ENCODE results near the gene ACVR1B. TPM values are rescaled to one million over a fixed set of nuclear protein-coding genes. Genes with fewer than 3 reads are reported as not detected.
"Not testable (repeated sequence)": the region's sequence is repeated elsewhere in the genome, so short reads cannot be mapped to it uniquely, and the experiment has no call there.

Gene ACVR1B
- total and polyA plus RNA-seq, 2 experiments from 2014 or later, result 11.9 to 46.4 TPM

DNA sequence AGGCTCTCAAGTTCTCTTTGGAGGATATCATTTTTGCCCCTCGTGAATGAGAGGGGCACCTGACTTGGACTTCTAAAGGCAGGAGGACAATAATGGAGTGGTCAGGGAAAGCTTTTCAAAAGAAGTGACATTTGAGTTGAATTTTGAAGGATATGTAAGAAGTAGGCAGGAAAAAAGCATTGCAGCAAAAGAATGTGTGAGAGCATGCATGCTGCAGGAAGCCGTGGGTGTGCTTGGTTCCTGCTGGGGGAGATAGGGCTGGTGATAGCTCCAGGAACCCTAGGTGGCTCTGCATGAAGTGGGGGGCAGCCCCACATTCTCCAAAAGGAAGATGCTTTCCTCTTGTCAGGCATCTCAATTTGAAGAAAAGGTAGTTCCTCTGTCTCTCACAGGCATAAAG is 23.1 kb downstream of the ACVR1B start:
- TF ChIP-seq, protein P1, sequence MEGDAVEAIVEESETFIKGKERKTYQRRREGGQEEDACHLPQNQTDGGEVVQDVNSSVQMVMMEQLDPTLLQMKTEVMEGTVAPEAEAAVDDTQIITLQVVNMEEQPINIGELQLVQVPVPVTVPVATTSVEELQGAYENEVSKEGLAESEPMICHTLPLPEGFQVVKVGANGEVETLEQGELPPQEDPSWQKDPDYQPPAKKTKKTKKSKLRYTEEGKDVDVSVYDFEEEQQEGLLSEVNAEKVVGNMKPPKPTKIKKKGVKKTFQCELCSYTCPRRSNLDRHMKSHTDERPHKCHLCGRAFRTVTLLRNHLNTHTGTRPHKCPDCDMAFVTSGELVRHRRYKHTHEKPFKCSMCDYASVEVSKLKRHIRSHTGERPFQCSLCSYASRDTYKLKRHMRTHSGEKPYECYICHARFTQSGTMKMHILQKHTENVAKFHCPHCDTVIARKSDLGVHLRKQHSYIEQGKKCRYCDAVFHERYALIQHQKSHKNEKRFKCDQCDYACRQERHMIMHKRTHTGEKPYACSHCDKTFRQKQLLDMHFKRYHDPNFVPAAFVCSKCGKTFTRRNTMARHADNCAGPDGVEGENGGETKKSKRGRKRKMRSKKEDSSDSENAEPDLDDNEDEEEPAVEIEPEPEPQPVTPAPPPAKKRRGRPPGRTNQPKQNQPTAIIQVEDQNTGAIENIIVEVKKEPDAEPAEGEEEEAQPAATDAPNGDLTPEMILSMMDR (IDR thresholded peaks at IDR 0.05; ENCODE audit: low read depth, low read length), result no peak
- no peaks in the 10 kb centered on the region for H3K27me3 ChIP-seq
- H3K4me3 ChIP-seq, result no peak overlapping the region
- peaks cover 12% of the 10 kb centered on the region for H3K36me3 ChIP-seq
- peaks cover 52% of the 10 kb centered on the region for H3K4me1 ChIP-seq (ENCODE audit: low read depth)
- no peaks in the 10 kb centered on the region for H3K9me3 ChIP-seq (ENCODE audit: low read depth)
- H3K27ac ChIP-seq, result peak overlapping the region; percentile 77
- DNase-seq (ENCODE audit: low read depth in 1 of 2, low spot score in 1 of 2), result no peak

DNA sequence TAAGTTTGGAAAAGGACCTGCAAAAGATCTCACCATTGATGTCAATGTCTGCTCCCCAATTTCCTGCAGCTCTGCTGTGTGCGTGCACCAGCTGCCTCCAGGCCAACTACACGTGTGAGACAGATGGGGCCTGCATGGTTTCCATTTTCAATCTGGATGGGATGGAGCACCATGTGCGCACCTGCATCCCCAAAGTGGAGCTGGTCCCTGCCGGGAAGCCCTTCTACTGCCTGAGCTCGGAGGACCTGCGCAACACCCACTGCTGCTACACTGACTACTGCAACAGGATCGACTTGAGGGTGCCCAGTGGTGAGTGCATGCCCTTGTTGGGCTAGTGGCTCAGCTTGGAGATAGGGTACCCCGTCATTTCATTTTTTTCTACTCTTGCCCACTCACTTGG is 23.7 kb downstream of the ACVR1B start:
- Histone ChIP-seq H3K4me1 (ENCODE audit: low read depth) (peaks cover 52% of the 10 kb centered on the region), H3K27ac (no peak overlapping the region), H3K4me3 (no peak overlapping the region), H3K36me3 (peaks cover 12% of the 10 kb centered on the region), H3K9me3 (ENCODE audit: low read depth) (no peaks in the 10 kb centered on the region), H3K27me3 (no peaks in the 10 kb centered on the region)
- TF ChIP-seq, protein P1 (IDR thresholded peaks at IDR 0.05; ENCODE audit: low read depth, low read length), result no peak
- no peak for DNase-seq (ENCODE audit: low read depth in 1 of 2, low spot score in 1 of 2)

DNA sequence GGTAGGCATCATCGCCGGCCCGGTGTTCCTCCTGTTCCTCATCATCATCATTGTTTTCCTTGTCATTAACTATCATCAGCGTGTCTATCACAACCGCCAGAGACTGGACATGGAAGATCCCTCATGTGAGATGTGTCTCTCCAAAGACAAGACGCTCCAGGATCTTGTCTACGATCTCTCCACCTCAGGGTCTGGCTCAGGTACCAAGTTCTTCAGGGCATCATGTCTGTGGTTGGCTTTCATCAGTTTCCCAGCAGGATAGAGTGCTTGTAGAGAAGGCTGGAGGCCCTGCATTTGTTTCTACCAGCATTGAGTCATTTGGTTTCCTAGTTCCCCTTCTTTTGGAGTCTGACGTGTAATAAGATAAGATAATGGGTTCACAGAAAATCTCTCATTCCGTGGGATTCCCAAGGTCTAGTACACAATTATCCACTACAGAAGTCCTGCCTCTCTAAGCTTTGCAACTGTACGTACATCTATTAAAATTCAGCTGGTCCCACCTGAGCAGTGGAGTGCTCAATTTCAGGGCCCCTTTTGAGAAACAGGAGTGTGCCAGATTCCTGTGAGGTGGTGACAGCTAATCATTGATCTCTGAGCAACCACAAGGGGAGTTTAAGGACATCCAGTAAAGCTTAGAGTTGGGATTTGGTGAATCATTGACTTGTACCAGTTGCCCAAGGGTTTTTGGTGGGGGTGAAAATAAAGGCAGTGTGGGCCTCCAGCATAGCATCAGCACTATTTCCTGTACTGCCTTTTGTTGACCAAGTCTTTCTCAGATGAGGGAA is 25.1 kb downstream of the ACVR1B start:
- TF ChIP-seq, protein P1 (IDR thresholded peaks at IDR 0.05; ENCODE audit: low read depth, low read length), result no peak
- H3K36me3 ChIP-seq, result peaks cover 15% of the 10 kb centered on the region
- H3K27ac ChIP-seq, result peak overlapping the region; percentile 69
- H3K9me3 ChIP-seq (ENCODE audit: low read depth), result no peaks in the 10 kb centered on the region
- H3K4me3 ChIP-seq, result no peak overlapping the region
- DNase-seq (ENCODE audit: low read depth in 1 of 2, low spot score in 1 of 2), result peak; percentile 65 to 97
- H3K4me1 ChIP-seq (ENCODE audit: low read depth), result peaks cover 46% of the 10 kb centered on the region
- H3K27me3 ChIP-seq, result no peaks in the 10 kb centered on the region

DNA sequence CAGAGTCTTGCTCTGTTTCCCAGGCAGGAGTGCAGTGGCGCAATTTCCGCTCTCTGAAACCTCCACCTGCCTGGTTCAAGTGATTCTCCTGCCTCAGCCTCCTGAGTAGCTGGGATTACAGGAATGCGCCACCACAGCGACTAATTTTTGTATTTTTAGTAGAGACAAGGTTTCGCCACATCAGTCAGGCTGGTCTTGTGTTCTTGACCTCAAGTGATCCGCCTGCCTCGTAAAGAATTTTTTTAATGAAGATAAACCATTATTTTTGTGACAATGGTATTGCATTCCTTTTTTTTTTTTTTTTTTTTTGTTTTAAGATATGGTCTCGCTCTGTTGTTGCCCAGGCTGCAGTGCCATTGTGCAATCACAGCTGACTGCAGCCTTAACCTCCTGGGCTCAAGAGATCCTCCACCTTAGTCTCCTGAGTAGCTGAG is 25.8 kb downstream of the ACVR1B start:
- peak in 1 of 2 donors; percentile 88 for DNase-seq (ENCODE audit: low read depth in 1 of 2, low spot score in 1 of 2)
- Histone ChIP-seq H3K27me3 (no peaks in the 10 kb centered on the region), H3K4me3 (no peak overlapping the region), H3K9me3 (ENCODE audit: low read depth) (no peaks in the 10 kb centered on the region), H3K4me1 (ENCODE audit: low read depth) (peaks cover 38% of the 10 kb centered on the region), H3K36me3 (peaks cover 21% of the 10 kb centered on the region), H3K27ac (peak overlapping the region; percentile 69)
- TF ChIP-seq, protein P1 (IDR thresholded peaks at IDR 0.05; ENCODE audit: low read depth, low read length), result no peak

DNA sequence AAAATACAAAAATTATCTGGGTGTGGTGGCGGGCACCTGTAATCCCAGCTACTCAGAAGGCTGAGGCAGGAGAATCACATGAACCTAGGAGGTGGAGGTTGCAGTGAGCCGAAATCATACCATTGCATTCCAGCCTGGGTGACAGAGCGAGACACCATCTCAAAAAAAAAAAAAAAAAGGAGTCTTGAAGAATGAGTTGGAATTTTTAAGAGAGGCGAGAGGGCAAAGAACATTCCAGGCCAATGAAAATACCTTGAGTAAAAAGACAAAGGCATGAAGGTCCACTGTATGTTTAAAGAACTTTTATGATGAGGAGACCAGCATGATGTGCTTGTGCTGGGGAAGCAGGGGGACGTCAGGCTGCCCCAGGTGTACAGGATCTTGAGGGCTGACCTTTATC is 27.8 kb downstream of the ACVR1B start:
- peaks cover 40% of the 10 kb centered on the region for H3K36me3 ChIP-seq

DNA sequence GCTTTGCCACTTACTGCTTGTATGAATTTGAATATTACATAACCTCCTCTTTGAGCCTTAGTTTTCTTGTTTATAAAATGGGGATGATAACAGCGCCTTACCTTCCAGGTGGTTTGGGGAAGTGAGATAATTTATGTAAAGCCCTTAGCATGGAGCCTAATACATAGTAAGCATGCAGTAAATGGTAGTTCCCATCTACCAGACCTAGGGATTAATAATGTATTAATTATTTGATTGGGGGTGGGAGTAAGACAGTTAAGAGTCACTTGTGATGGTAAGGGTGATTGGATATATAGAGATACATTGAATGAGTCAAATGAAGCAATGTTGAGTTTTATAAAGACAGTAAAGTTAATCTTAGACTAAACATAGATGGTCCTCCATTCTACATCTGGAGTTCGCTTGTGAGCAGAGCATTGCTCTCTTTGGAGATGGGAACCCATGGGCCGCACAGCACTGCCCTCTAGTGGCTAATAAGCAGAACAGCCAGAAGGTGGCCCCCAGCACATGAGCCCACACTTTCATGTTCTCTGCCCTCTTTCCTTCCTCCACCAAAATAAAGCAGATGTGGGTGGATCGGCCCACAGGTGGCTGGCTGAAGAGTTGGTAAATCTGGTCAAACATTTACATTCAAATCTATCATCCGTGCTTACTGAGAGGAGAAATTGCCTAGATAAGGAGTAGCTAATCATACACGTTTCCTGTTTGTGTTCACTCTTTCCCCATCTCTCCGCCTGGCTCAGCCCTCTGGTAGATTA is 28.7 kb downstream of the ACVR1B start:
- no peaks in the 10 kb centered on the region for H3K9me3 ChIP-seq (ENCODE audit: low read depth)
- H3K4me1 ChIP-seq (ENCODE audit: low read depth), result peaks cover 13% of the 10 kb centered on the region
- peaks cover 48% of the 10 kb centered on the region for H3K36me3 ChIP-seq
- H3K4me3 ChIP-seq, result no peak overlapping the region
- H3K27me3 ChIP-seq, result no peaks in the 10 kb centered on the region
- DNase-seq (ENCODE audit: low read depth in 1 of 2, low spot score in 1 of 2), result peak; percentile 71 to 84
- TF ChIP-seq, protein P1 (IDR thresholded peaks at IDR 0.05; ENCODE audit: low read depth, low read length), result peak; percentile 98
- H3K27ac ChIP-seq, result peak overlapping the region; percentile 8

More for the DNA sequence above, 27.8 kb downstream of the ACVR1B start:
- not testable (repeated sequence) for H3K4me3 ChIP-seq; H3K9me3 ChIP-seq (ENCODE audit: low read depth); H3K27me3 ChIP-seq; H3K27ac ChIP-seq; DNase-seq (ENCODE audit: low read depth in 1 of 2, low spot score in 1 of 2)
- H3K4me1 ChIP-seq (ENCODE audit: low read depth), result peaks cover 18% of the 10 kb centered on the region
